ENCODE data around the gene ARRDC2.

The ARRDC2 gene

GRCh38 chr19:17993076-17993813 lies 14.7 kb upstream of the ARRDC2 start:
- no peak for FAIRE-seq
- TF ChIP-seq CTCF (IDR thresholded peaks at IDR 0.05; ENCODE audit: insufficient read depth, missing control alignments) = no peak
- DNase-seq (ENCODE audit: insufficient read length, low spot score) = no peak

- DNase-seq (ENCODE audit: insufficient read length, low spot score) (peak; percentile 83), FAIRE-seq (no peak)
Measured at GRCh38 chr19:17996826-17997316, 11.1 kb upstream of the ARRDC2 start.

GRCh38 chr19:17997969-17998826 lies 9.8 kb upstream of the ARRDC2 start:
- no peak for DNase-seq (ENCODE audit: insufficient read length, low spot score)
- no peak for FAIRE-seq
- TF ChIP-seq CTCF (IDR thresholded peaks at IDR 0.05; ENCODE audit: insufficient read depth, missing control alignments) = no peak

More at GRCh38 chr19:17996826-17997316, 11.1 kb upstream of the ARRDC2 start:
- peak; percentile 95 for TF ChIP-seq CTCF (IDR thresholded peaks at IDR 0.05; ENCODE audit: insufficient read depth, missing control alignments)

- FAIRE-seq (no peak), DNase-seq (ENCODE audit: insufficient read length, low spot score) (no peak)
- no peak for TF ChIP-seq CTCF (IDR thresholded peaks at IDR 0.05; ENCODE audit: insufficient read depth, missing control alignments)
Measured at GRCh38 chr19:17998827-17999150, 9.2 kb upstream of the ARRDC2 start.

- FAIRE-seq = no peak
- no peak for TF ChIP-seq CTCF (IDR thresholded peaks at IDR 0.05; ENCODE audit: insufficient read depth, missing control alignments)
- DNase-seq (ENCODE audit: insufficient read length, low spot score) = no peak
Measured at GRCh38 chr19:17999684-18000479, 8.1 kb upstream of the ARRDC2 start.

- FAIRE-seq = no peak
- no peak for DNase-seq (ENCODE audit: insufficient read length, low spot score)
- TF ChIP-seq CTCF (IDR thresholded peaks at IDR 0.05; ENCODE audit: insufficient read depth, missing control alignments) = no peak
Measured at GRCh38 chr19:18000480-18000914, 7.5 kb upstream of the ARRDC2 start.

All from D721Med (cell line).